ENCODE results near the gene F10. TPM values are rescaled to one million over a fixed set of nuclear protein-coding genes. Genes with fewer than 3 reads are reported as not detected.

F10 gene
- total RNA-seq, 3 donors from 2014 or later (not counting 1 experiment from before 2014, with no cell fraction given) = not detected

GRCh38 chr13:113148940-113149503, 26.4 kb downstream of the F10 start:
- 95% methylated on average over 38 of the region's 38 CpGs for WGBS (ENCODE audit: insufficient coverage)
- Histone ChIP-seq H3K36me3 (ENCODE audit: control insufficient read depth, insufficient read depth, low read length) (no peaks in the 10 kb centered on the region), H3K27ac (ENCODE audit: low read length) (no peak overlapping the region), H3K4me1 (ENCODE audit: control insufficient read depth, insufficient read depth, low read length) (peaks cover 21% of the 10 kb centered on the region), H3K4me3 (ENCODE audit: low read length) (no peak overlapping the region), H3K9me3 (ENCODE audit: control insufficient read depth, insufficient read depth, low read length) (no peaks in the 10 kb centered on the region), H3K27me3 (ENCODE audit: control insufficient read depth, insufficient read depth, low read length) (peaks cover 15% of the 10 kb centered on the region)
- ATAC-seq = no peak
- no peak overlapping the region for H3K27ac Mint-ChIP-seq
- intact Hi-C loops (cut with micrococcal nuclease) = no loop called here
- DNase-seq = no peak
- peaks cover 0 to 30% of the 10 kb centered on the region in 2 donors for H3K27me3 Mint-ChIP-seq (ENCODE audit: low read depth in 2 of 2)
- no peak overlapping the region for H3K4me3 Mint-ChIP-seq
- no peaks in the 10 kb centered on the region for H3K9me3 Mint-ChIP-seq
- peaks cover 11 to 27% of the 10 kb centered on the region in 2 donors for H3K4me1 Mint-ChIP-seq
- H3K36me3 Mint-ChIP-seq = no peaks in the 10 kb centered on the region
- no peak for TF ChIP-seq CTCF (IDR thresholded peaks at IDR 0.05)

GRCh38 chr13:113149711-113150549, 27.3 kb downstream of the F10 start:
- intact Hi-C loops (cut with micrococcal nuclease) = loop anchor here (5.0 kb wide), 1 partner anchor 37 kb away; no protein-coding TSS in a partner anchor
- TF ChIP-seq CTCF (IDR thresholded peaks at IDR 0.05) = no peak
- Mint-ChIP-seq H3K4me1 (peaks cover 17 to 27% of the 10 kb centered on the region in 2 donors), H3K9me3 (no peaks in the 10 kb centered on the region), H3K27me3 (ENCODE audit: low read depth in 2 of 2) (peaks cover 0 to 30% of the 10 kb centered on the region in 2 donors), H3K36me3 (no peaks in the 10 kb centered on the region), H3K27ac (no peak overlapping the region), H3K4me3 (no peak overlapping the region)
- peaks cover 15% of the 10 kb centered on the region for H3K27me3 ChIP-seq (ENCODE audit: control insufficient read depth, insufficient read depth, low read length)
- peaks cover 28% of the 10 kb centered on the region for H3K4me1 ChIP-seq (ENCODE audit: control insufficient read depth, insufficient read depth, low read length)
- H3K4me3 ChIP-seq (ENCODE audit: low read length) = no peak overlapping the region
- H3K9me3 ChIP-seq (ENCODE audit: control insufficient read depth, insufficient read depth, low read length) = no peaks in the 10 kb centered on the region
- DNase-seq (no peak), ATAC-seq (no peak)
- 92% methylated on average over 26 of the region's 26 CpGs for WGBS (ENCODE audit: insufficient coverage)
- no peaks in the 10 kb centered on the region for H3K36me3 ChIP-seq (ENCODE audit: control insufficient read depth, insufficient read depth, low read length)
- no peak overlapping the region for H3K27ac ChIP-seq (ENCODE audit: low read length)

GRCh38 chr13:113150550-113151365, 28.2 kb downstream of the F10 start:
- DNase-seq = no peak
- Mint-ChIP-seq H3K9me3 (no peaks in the 10 kb centered on the region), H3K4me1 (peaks cover 23 to 27% of the 10 kb centered on the region in 2 donors), H3K27me3 (ENCODE audit: low read depth in 2 of 2) (peaks cover 0 to 27% of the 10 kb centered on the region in 2 donors), H3K36me3 (no peaks in the 10 kb centered on the region), H3K27ac (no peak overlapping the region), H3K4me3 (peak overlapping the region; percentile 71)
- Histone ChIP-seq H3K27me3 (ENCODE audit: control insufficient read depth, insufficient read depth, low read length) (peaks cover 15% of the 10 kb centered on the region), H3K9me3 (ENCODE audit: control insufficient read depth, insufficient read depth, low read length) (no peaks in the 10 kb centered on the region), H3K4me3 (ENCODE audit: low read length) (no peak overlapping the region), H3K4me1 (ENCODE audit: control insufficient read depth, insufficient read depth, low read length) (peaks cover 28% of the 10 kb centered on the region), H3K36me3 (ENCODE audit: control insufficient read depth, insufficient read depth, low read length) (no peaks in the 10 kb centered on the region), H3K27ac (ENCODE audit: low read length) (no peak overlapping the region)
- no peak for ATAC-seq
- intact Hi-C loops (cut with micrococcal nuclease) = loop anchor here (5.0 kb wide), 1 partner anchor 37 kb away; no protein-coding TSS in a partner anchor
- TF ChIP-seq CTCF (IDR thresholded peaks at IDR 0.05) = no peak
- WGBS (ENCODE audit: insufficient coverage) = 92% methylated on average over 31 of the region's 31 CpGs
